ENCODE results near the gene EFCAB10. TPM values are rescaled to one million over a fixed set of nuclear protein-coding genes. Genes with fewer than 3 reads are reported as not detected.
A peak's percentile ranks its signal among the peaks of the same experiment; 100 is the strongest.

Gene EFCAB10
- total RNA-seq, 1 experiment from 2014 or later: 3.0 TPM

GRCh38 chr7:105596866-105597265 lies 15.6 kb upstream of the EFCAB10 start:
- peak; percentile 62 for ATAC-seq
- ChIA-PET CTCF (interaction anchor here (0.7 to 1.2 kb wide), 5 partner anchors 56 to 557 kb away, joined by 3 to 5 read pairs (median 3); partner anchors contain the start of gene RINT1), POLR2A (no interaction called here)
- no peaks in the 10 kb centered on the region; the same call in 1 of the 2 replicates for H3K27me3 Mint-ChIP-seq (ENCODE audit: low read depth)
- H3K27ac Mint-ChIP-seq: no peak overlapping the region
- no peak for DNase-seq (ENCODE audit: low spot score)
- peaks cover 37% of the 10 kb centered on the region for H3K4me1 Mint-ChIP-seq
- no peaks in the 10 kb centered on the region for H3K9me3 Mint-ChIP-seq
- TF ChIP-seq FOXJ3 (CRISPR knock-in tag; IDR thresholded peaks at IDR 0.05; ENCODE audit: borderline replicate concordance): no peak
- 0 out of 2 replicates have a peak, but pooled peaks cover 3% of the 10 kb centered on the region for H3K36me3 Mint-ChIP-seq
- no peak overlapping the region for H3K4me3 Mint-ChIP-seq

- DNase-seq (ENCODE audit: low spot score) (no peak), ATAC-seq (peak; percentile 43)
- Mint-ChIP-seq H3K9me3 (no peaks in the 10 kb centered on the region), H3K4me3 (no peak overlapping the region), H3K27ac (no peak overlapping the region), H3K36me3 (0 out of 2 replicates have a peak, but pooled peaks cover 3% of the 10 kb centered on the region), H3K4me1 (peaks cover 24% of the 10 kb centered on the region), H3K27me3 (ENCODE audit: low read depth) (no peaks in the 10 kb centered on the region)
- CTCF ChIA-PET: interaction anchor here (0.6 to 1.9 kb wide), 15 partner anchors 9 to 710 kb away, joined by 3 to 9 read pairs (median 4); partner anchors contain the start of genes EFCAB10 and RINT1
- TF ChIP-seq ZNF121 (CRISPR knock-in tag; IDR thresholded peaks at IDR 0.05) (no peak), SMAD4 (CRISPR knock-in tag; IDR thresholded peaks at IDR 0.05) (no peak), ZNF281 (CRISPR knock-in tag; IDR thresholded peaks at IDR 0.05) (no peak), SP1 (CRISPR knock-in tag; conservative IDR thresholded peaks at IDR 0.05) (no peak), USF2 (CRISPR knock-in tag; IDR thresholded peaks at IDR 0.05) (no peak), TP53 (CRISPR knock-in tag; IDR thresholded peaks at IDR 0.05) (no peak), CDX4 (CRISPR knock-in tag; IDR thresholded peaks at IDR 0.05; ENCODE audit: borderline replicate concordance) (no peak), IRF1 (CRISPR knock-in tag; IDR thresholded peaks at IDR 0.05) (no peak), ESRRA (CRISPR knock-in tag; IDR thresholded peaks at IDR 0.05; ENCODE audit: borderline replicate concordance) (no peak)
- POLR2A ChIA-PET: interaction anchor here (0.5 kb wide), 1 partner anchor 519 kb away, joined by 4 read pairs; no protein-coding TSS in a partner anchor
These were observed 12.7 kb upstream of the EFCAB10 start for GRCh38 chr7:105594034-105594433.

- Mint-ChIP-seq H3K36me3 (0 out of 2 replicates have a peak, but pooled peaks cover 2% of the 10 kb centered on the region), H3K9me3 (no peaks in the 10 kb centered on the region), H3K27ac (no peak overlapping the region), H3K27me3 (ENCODE audit: low read depth) (no peaks in the 10 kb centered on the region), H3K4me1 (peaks cover 20% of the 10 kb centered on the region), H3K4me3 (no peak overlapping the region)
- DNase-seq (ENCODE audit: low spot score) (no peak), ATAC-seq (no peak)
- CTCF ChIA-PET: interaction anchor here (2.0 to 2.2 kb wide), 2 partner anchors 10 to 60 kb away, joined by 5 to 12 read pairs; partner anchors contain the start of genes EFCAB10 and RINT1
- TF ChIP-seq AFF4 (CRISPR knock-in tag; IDR thresholded peaks at IDR 0.05; ENCODE audit: borderline replicate concordance) (no peak), ATF3 (CRISPR knock-in tag; conservative IDR thresholded peaks at IDR 0.05) (no peak), GABPB1 (CRISPR knock-in tag; IDR thresholded peaks at IDR 0.05) (no peak), KAT7 (CRISPR knock-in tag; IDR thresholded peaks at IDR 0.05; ENCODE audit: borderline replicate concordance) (no peak), ZNF396 (CRISPR knock-in tag; IDR thresholded peaks at IDR 0.05; ENCODE audit: borderline replicate concordance) (no peak), ZNF416 (CRISPR knock-in tag; IDR thresholded peaks at IDR 0.05) (no peak), FOXP1 (CRISPR knock-in tag; IDR thresholded peaks at IDR 0.05; ENCODE audit: borderline replicate concordance) (no peak)
- POLR2A ChIA-PET: no interaction called here
These were observed 10.2 kb upstream of the EFCAB10 start for GRCh38 chr7:105591522-105591921.

All from WTC11 (cell line).